GM13977 (cell line): Measurements from ENCODE around the gene ENTPD7.

Experiments used
- DNase-seq: peaks from one replicate; pipeline ENCODE4 v3.0.0; 2012; ENCODE audit warnings: low spot score
- in situ Hi-C: fragments of 300-500 bp; cut with MboI; formaldehyde crosslinking; loops from one replicate; pipeline ENCODE4 v1.12.0; 2022; ENCODE audit warnings: low sequenced_read_pairs, low pct_unique_long_range_greater_than_20kb, mixed read lengths, inconsistent platforms; ENCODE audit not compliant: unreplicated experiment
- TF ChIP-seq, protein P1 (sequence below): IDR thresholded peaks from 2 replicates; pipeline ENCODE4 v1.5.1; 2012; ENCODE audit warnings: mild to moderate bottlenecking, control low read depth; ENCODE audit not compliant: insufficient read depth; ENCODE audit errors: extremely low read depth, missing control alignments

ENTPD7 gene

DNA sequence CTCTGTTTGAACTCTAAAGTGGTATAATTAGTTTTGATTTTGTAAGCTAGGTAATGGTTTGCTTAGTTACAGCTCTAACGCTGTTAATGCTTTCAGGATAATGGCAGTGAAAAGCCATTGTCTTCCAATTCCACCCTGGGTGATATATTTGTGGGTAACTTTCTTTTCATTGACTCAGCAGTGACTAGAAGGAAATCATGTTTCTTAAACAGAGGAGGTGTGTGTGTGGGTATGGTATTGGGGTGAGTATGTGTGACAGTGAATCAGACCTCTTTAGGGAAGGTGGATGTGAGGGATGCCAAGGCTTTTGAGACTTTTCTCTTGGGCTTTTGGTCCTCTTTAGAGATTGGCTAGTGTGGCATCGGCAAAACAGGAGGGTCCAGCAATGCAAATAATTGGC is 13.6 kb downstream of the ENTPD7 start:
- DNase-seq = no peak
- TF ChIP-seq, protein P1, sequence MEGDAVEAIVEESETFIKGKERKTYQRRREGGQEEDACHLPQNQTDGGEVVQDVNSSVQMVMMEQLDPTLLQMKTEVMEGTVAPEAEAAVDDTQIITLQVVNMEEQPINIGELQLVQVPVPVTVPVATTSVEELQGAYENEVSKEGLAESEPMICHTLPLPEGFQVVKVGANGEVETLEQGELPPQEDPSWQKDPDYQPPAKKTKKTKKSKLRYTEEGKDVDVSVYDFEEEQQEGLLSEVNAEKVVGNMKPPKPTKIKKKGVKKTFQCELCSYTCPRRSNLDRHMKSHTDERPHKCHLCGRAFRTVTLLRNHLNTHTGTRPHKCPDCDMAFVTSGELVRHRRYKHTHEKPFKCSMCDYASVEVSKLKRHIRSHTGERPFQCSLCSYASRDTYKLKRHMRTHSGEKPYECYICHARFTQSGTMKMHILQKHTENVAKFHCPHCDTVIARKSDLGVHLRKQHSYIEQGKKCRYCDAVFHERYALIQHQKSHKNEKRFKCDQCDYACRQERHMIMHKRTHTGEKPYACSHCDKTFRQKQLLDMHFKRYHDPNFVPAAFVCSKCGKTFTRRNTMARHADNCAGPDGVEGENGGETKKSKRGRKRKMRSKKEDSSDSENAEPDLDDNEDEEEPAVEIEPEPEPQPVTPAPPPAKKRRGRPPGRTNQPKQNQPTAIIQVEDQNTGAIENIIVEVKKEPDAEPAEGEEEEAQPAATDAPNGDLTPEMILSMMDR = no peak
- in situ Hi-C loops = no loop called here

DNA sequence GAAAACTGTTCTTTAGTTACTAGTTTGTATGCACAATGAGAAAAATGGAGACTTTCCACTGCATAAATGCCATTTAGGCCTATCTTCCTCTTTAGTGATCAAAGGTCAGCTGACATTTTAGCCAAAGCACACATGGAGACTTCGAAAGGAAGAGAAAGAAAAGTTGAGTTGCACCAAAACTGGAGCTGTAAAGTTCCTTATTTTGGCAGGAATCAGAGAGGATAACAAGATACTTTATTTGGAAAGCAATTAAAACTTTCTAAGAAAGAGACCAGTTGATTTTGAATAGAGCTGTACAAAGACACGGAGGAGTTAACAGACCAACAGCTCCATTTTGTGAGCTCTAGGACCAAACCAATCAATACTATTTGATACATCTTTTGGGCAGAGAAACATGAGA is 14.2 kb downstream of the ENTPD7 start:
- TF ChIP-seq, protein P1 = no peak
- in situ Hi-C loops = no loop called here
- DNase-seq = no peak

DNA sequence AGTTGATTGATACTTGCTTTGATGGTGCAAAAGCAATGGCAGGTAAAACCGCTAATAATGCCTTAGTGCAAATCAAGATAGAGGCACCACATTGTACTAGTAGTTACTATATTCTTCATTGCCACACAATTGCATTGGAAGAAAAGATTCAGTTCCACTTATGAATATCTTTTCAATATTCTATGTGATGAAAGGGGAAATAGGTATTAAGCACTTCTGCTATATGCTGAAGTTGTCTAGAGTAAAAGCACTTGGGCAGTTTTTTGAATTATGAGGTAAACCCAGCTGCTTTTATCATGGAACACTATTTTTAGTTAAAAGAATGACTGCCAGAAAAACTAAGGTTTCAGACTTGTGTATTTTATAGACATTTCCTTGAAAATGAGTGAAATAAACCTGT is 15.5 kb downstream of the ENTPD7 start:
- DNase-seq = no peak
- in situ Hi-C loops = no loop called here
- TF ChIP-seq, protein P1 = no peak

DNA sequence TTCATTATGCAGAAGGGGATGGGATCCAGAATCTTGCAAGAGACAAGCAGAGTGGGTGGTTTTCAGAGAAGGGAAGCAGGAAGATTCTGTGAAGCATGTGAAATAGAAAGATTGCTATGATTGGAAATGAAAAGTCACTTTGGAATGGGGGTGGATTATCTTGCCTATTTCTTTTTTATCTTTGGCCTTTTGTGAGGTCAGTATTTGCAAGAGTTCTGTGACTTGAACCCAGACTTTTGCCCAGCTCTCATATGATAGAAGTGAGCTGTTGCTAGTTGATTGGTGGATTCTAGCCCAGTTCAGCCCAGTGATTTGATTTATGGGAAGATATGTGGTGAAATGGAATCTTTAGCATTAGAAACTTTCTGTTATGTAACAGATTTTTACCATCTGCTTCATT is 17.1 kb downstream of the ENTPD7 start:
- TF ChIP-seq, protein P1 = no peak
- in situ Hi-C loops = no loop called here
- DNase-seq = no peak

DNA sequence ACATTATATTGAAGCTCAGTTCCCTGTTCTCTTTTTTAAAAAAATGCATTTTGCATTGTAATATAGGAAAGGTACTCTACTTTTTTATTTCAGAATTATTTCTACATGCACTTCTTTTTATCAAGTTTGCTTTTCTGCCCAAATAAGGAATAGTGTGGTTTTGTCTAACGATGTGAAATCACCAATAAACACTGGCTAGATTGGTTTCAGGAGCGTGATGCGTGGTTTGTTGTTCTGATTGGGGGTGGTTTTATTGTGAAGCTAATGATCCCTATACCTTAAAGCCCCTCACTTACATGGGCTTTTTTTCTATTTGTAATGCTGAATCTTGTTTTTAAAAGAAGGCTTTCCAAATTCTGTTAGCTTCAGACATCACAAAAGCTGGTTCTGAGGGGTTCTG is 17.6 kb downstream of the ENTPD7 start:
- TF ChIP-seq, protein P1 = no peak
- in situ Hi-C loops = no loop called here
- no peak for DNase-seq

DNA sequence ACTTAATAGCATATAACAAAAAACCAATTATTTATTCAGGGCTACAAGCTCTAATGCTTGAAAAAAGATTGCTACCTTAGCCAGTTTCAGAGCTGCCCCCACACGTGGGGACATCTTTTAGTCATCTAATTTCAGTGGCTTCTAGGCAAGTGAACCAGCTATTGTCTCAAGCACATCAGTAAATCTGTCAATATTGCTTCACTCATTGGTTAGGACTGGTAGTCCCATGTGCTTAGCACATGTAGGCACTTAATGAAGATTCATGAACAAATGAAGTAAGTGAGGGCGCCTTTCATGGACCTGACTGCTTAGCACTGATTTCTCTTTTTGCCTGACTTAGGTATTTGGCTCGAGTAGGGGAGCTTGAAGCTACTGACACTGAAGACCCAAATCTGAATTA is 19.6 kb downstream of the ENTPD7 start:
- TF ChIP-seq, protein P1 = no peak
- in situ Hi-C loops = no loop called here
- DNase-seq = no peak

DNA sequence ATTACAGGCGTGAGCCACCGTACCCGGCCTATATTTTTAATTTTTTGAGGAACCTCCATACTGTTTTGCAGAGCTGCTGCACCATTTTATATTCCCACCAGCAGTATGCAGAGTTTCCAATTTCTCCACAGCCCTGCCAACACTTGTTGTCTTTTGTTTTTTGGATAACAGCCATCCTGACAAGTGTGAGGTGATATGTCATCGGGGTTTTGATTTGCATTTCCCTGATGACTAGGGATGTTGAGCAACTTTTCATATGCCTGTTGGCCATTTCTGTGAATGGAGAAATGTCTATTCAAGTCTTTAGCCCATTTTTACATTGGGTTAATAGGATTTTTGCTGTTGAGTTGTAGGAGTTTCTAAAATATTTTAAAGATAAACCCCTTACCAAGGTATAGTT is 22.2 kb downstream of the ENTPD7 start:
- TF ChIP-seq, protein P1 = no peak
- in situ Hi-C loops = no loop called here
- no peak for DNase-seq
